GM12801 (cell line): Measurements from ENCODE around the gene HHAT.

Experiments used
- CTCF ChIP-seq: IDR thresholded peaks from one replicate; pipeline ENCODE4 v1.5.1; 2011; ENCODE audit warnings: control low read depth; ENCODE audit not compliant: insufficient read length; ENCODE audit errors: extremely low read depth

The HHAT gene

DNA sequence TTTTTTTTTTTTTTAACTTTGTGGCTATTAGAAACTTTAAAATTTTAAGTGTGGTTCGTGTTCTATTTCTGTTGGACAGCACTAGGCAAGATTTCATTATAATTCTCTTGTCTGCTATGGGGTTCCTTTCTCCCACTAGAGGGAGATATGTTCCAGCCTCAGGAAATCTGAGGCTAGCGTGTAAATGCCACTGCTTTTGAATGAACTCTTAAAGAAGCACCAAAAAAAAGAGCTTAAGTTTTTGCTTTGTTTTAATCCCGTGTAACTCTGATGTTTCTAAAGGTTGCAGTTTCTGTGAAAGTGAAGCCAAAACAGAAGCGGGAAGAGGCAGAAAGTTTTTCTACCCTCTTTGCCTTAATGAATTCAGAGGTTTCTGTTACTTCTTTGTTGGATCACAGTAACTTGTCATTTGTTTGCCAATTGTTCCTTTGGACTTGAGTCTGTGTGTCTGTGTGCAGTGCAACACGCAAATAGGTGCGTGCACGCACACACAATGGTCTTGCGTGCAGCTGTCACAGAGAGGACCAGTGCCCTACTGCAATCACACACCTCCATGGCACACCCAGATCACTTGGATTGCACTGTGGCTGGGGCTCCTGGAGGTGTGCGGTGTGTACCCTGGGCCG lies 32.3 kb downstream of the HHAT start:
- no peak for TF ChIP-seq CTCF

DNA sequence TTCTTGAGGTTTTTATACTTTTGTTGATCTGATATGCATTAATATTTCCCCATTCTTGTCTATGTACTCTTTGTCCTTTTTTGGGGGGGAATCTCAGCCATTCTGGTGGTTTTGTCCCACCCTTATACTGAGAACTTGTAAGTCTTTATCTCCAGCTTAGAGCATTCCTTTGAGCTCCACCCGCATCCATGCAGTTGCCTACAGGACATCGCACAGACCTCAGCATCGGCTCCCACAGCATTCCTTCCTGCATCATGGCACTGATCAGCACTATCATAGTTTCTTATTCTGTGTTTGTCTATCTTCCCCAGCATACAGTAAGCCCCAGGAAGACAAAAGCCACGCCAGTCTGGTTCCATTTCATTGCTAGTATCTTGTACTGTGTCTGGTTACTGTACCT lies 33.0 kb downstream of the HHAT start:
- no peak for TF ChIP-seq CTCF

GRCh38 chr1:210362526-210362925 lies 33.8 kb downstream of the HHAT start:
- TF ChIP-seq CTCF, result no peak

GRCh38 chr1:210363119-210363518 lies 34.4 kb downstream of the HHAT start:
- TF ChIP-seq CTCF, result no peak

GRCh38 chr1:210364479-210364878 lies 35.8 kb downstream of the HHAT start:
- no peak for TF ChIP-seq CTCF

GRCh38 chr1:210366767-210367166 lies 38.1 kb downstream of the HHAT start:
- no peak for TF ChIP-seq CTCF

- TF ChIP-seq CTCF, result no peak
Observed at GRCh38 chr1:210367566-210367965, 38.9 kb downstream of the HHAT start.
